Activated B cell treated with CpG ODN at 0.5 μM for 24 hours (primary cell): Measurements from ENCODE around the gene LYL1. TPM values are rescaled to one million over a fixed set of nuclear protein-coding genes. Genes with fewer than 3 reads are reported as not detected.

ENCODE experiments used
- ATAC-seq: fragments of 200-7000 bp; cut with Tn5 transposase; one replicate; pipeline ENCODE4 v1.10.0; 2021; ENCODE audit warnings: low read depth, mild to moderate bottlenecking, moderate library complexity
- CTCF ChIA-PET: fragments of 350-600 bp; sonication (Branson Sonifier 250); formaldehyde crosslinking; loops from one replicate; lab custom pipeline; 2021; ENCODE audit warnings: antibody characterized with exemption; lab: Charles Lee
- POLR2A ChIA-PET: fragments of 350-600 bp; sonication (Branson Sonifier 250); formaldehyde crosslinking; loops from one replicate; lab custom pipeline; 2021; ENCODE audit warnings: antibody characterized with exemption; lab: Charles Lee
- DNase-seq: peaks from one replicate; pipeline ENCODE4 v3.0.0; 2022
- H3K27ac Mint-ChIP-seq: one replicate; pipeline ENCODE4 v1.8.0; 2020; ENCODE audit warnings: mixed read lengths
- H3K27me3 Mint-ChIP-seq: one replicate; pipeline ENCODE4 v1.8.0; 2021; ENCODE audit warnings: mixed read lengths
- H3K36me3 Mint-ChIP-seq: one replicate; pipeline ENCODE4 v1.8.0; 2021; ENCODE audit warnings: low read depth, mixed read lengths
- H3K4me1 Mint-ChIP-seq: one replicate; pipeline ENCODE4 v1.8.0; 2021; ENCODE audit warnings: mixed read lengths
- H3K4me3 Mint-ChIP-seq: one replicate; pipeline ENCODE4 v1.8.0; 2020; ENCODE audit warnings: mild to moderate bottlenecking, mixed read lengths
- H3K9me3 Mint-ChIP-seq: one replicate; pipeline ENCODE4 v1.8.0; 2020; ENCODE audit warnings: mixed read lengths
- CTCF ChIP-seq: fragments of 200-600 bp; IDR thresholded peaks from one replicate; pipeline ENCODE4 v1.8.0; 2022; ENCODE audit warnings: antibody characterized with exemption, mild to moderate bottlenecking
- intact Hi-C: fragments of 100-400 bp; cut with micrococcal nuclease; formaldehyde crosslinking; loops from one replicate; pipeline ENCODE4 v1.15.1; 2024
- total RNA-seq: library from RNA; stranded (reverse); gene quantifications from 2 replicates; pipeline ENCODE4 v1.2.3, GENCODE V29; 2022

Gene LYL1
- total RNA-seq, 1 donor from 2014 or later = 74.8 TPM

GRCh38 chr19:13057147-13057572, 45.5 kb downstream of the LYL1 start:
- no peak for DNase-seq
- ChIA-PET CTCF (interaction anchor here (1.9 to 6.4 kb wide), 2 partner anchors 79 to 92 kb away, joined by 5 to 78 read pairs; no protein-coding TSS in a partner anchor), POLR2A (no interaction called here)
- Mint-ChIP-seq H3K9me3 (no peaks in the 10 kb centered on the region), H3K4me3 (no peak overlapping the region), H3K4me1 (peaks cover 5% of the 10 kb centered on the region), H3K36me3 (no peaks in the 10 kb centered on the region), H3K27ac (no peak overlapping the region), H3K27me3 (peaks cover 16% of the 10 kb centered on the region)
- intact Hi-C loops = no loop called here
- no peak for ATAC-seq
- TF ChIP-seq CTCF = no peak

- H3K27me3 Mint-ChIP-seq = peaks cover 16% of the 10 kb centered on the region
- peaks cover 7% of the 10 kb centered on the region for H3K4me1 Mint-ChIP-seq
- H3K9me3 Mint-ChIP-seq = no peaks in the 10 kb centered on the region
- ChIA-PET POLR2A (no interaction called here), CTCF (no interaction called here)
- no peaks in the 10 kb centered on the region for H3K36me3 Mint-ChIP-seq
- no peak overlapping the region for H3K27ac Mint-ChIP-seq
- intact Hi-C loops = no loop called here
- no peak overlapping the region for H3K4me3 Mint-ChIP-seq
- DNase-seq (no peak), ATAC-seq (no peak)
- TF ChIP-seq CTCF = no peak
Observed at GRCh38 chr19:13056052-13056660, 46.5 kb downstream of the LYL1 start.

GRCh38 chr19:13055213-13056051, 47.2 kb downstream of the LYL1 start:
- H3K9me3 Mint-ChIP-seq = no peaks in the 10 kb centered on the region
- no peak overlapping the region for H3K4me3 Mint-ChIP-seq
- CTCF ChIA-PET = no interaction called here
- intact Hi-C loops = no loop called here
- DNase-seq = no peak
- H3K4me1 Mint-ChIP-seq = peaks cover 5% of the 10 kb centered on the region
- POLR2A ChIA-PET = no interaction called here
- no peak for ATAC-seq
- H3K27me3 Mint-ChIP-seq = peaks cover 18% of the 10 kb centered on the region
- no peak for TF ChIP-seq CTCF
- H3K27ac Mint-ChIP-seq = no peak overlapping the region
- no peaks in the 10 kb centered on the region for H3K36me3 Mint-ChIP-seq

GRCh38 chr19:13054626-13055212, 47.9 kb downstream of the LYL1 start:
- H3K36me3 Mint-ChIP-seq = no peaks in the 10 kb centered on the region
- CTCF ChIA-PET = interaction anchor here (1.0 kb wide), 1 partner anchor 21 kb away, joined by 3 read pairs; no protein-coding TSS in a partner anchor
- no peak for ATAC-seq
- no peak overlapping the region for H3K4me3 Mint-ChIP-seq
- H3K27ac Mint-ChIP-seq = no peak overlapping the region
- POLR2A ChIA-PET = no interaction called here
- no peak for TF ChIP-seq CTCF
- peaks cover 5% of the 10 kb centered on the region for H3K4me1 Mint-ChIP-seq
- H3K9me3 Mint-ChIP-seq = no peaks in the 10 kb centered on the region
- peaks cover 18% of the 10 kb centered on the region for H3K27me3 Mint-ChIP-seq
- DNase-seq = no peak
- intact Hi-C loops = no loop called here
